HepG2 (cell line): ENCODE results near the gene ETS1. TPM values are rescaled to one million over a fixed set of nuclear protein-coding genes. Genes with fewer than 3 reads are reported as not detected.

ENCODE experiments used
- ATAC-seq: fragments of 200-7000 bp; cut with Tn5 transposase; 3 replicates; pipeline ENCODE4 v1.9.1; 2020; ENCODE audit warnings: mild to moderate bottlenecking, moderate library complexity
- BruUV-seq: library from RNA; stranded (reverse); fragments of 400-500 nt; replicated peaks from 2 replicates; lab custom pipeline; 2021; lab: Mats Ljungman, UMichigan
- CTCF ChIA-PET: fragments of 300-600 bp; formaldehyde crosslinking; extraction: SDS; loops from one replicate; lab custom pipeline; 2021; ENCODE audit warnings: low total read pairs, inconsistent platforms, low intra/inter-chr PET ratio; lab: Yijun Ruan, JAX
- POLR2A ChIA-PET: fragments of 350-600 bp; sonication (Branson Sonifier 250); formaldehyde crosslinking; loops from one replicate; lab custom pipeline; 2020; ENCODE audit warnings: antibody characterized with exemption, inconsistent platforms; lab: Yijun Ruan, JAX
- DNase-seq: peaks from one replicate; pipeline ENCODE4 v3.0.0-alpha.2; 2015; ENCODE audit warnings: low spot score
- FAIRE-seq: peaks from 3 replicates; lab custom pipeline; 2011; peaks lifted over from hg19 to GRCh38; lab: Jason Lieb, UNC
- H2AFZ ChIP-seq: one replicate; pipeline ENCODE4 v1.6.1; 2011; ENCODE audit warnings: low read length, inconsistent platforms
- H3K27ac ChIP-seq: fragments of 300-600 bp; 3 replicates; pipeline ENCODE4 v1.8.0; 2011; ENCODE audit warnings: mixed run types, mild to moderate bottlenecking, mixed read lengths, low read length, inconsistent platforms; ENCODE audit not compliant: insufficient read depth; ENCODE audit errors: extremely low read length
- H3K27me3 ChIP-seq, 2 experiments: fragments of 200-600 bp in 1 of 2; 2 replicates in 1 of 2; 3 replicates in 1 of 2; pipeline versions ENCODE4 v1.6.0 to v1.8.0; 2011; ENCODE audit warnings: low read length in 2 of 2, mild to moderate bottlenecking in 2 of 2, moderate library complexity in 2 of 2, inconsistent platforms in 1 of 2; ENCODE audit not compliant: insufficient read depth in 2 of 2, control insufficient read depth in 1 of 2
- H3K36me3 ChIP-seq, 2 experiments: fragments of 200-600 bp in 1 of 2; replicated peaks in 1 of 2; 2 replicates in 1 of 2; 3 replicates in 1 of 2; pipeline versions ENCODE4 v1.5.1 to v1.8.0; 2011; ENCODE audit warnings: low read length in 2 of 2, inconsistent platforms in 1 of 2; ENCODE audit not compliant: insufficient read depth in 2 of 2, control insufficient read depth in 1 of 2
- H3K4me1 ChIP-seq: 2 replicates; pipeline ENCODE4 v1.5.1; 2012; ENCODE audit warnings: low read length, inconsistent platforms; ENCODE audit not compliant: insufficient read depth
- H3K4me2 ChIP-seq: 2 replicates; pipeline ENCODE4 v1.6.0; 2011; ENCODE audit warnings: low read depth, low read length, inconsistent platforms
- H3K4me3 ChIP-seq, 3 experiments: fragments of 200-600 bp in 1 of 3; sonication (generic), shearing (Covaris generic) in 1 of 3; replicated peaks in 1 of 3; 2 replicates each; pipeline ENCODE4 v1.5.1; 2011 to 2016; ENCODE audit warnings: low read length in 3 of 3, inconsistent platforms in 2 of 3, low read depth in 2 of 3, mild to moderate bottlenecking in 2 of 3, control low read depth in 1 of 3, mixed read lengths in 1 of 3; ENCODE audit not compliant: insufficient read depth in 1 of 3
- H3K79me2 ChIP-seq: one replicate; pipeline ENCODE4 v1.6.1; 2011; ENCODE audit warnings: low read length, inconsistent platforms; ENCODE audit not compliant: insufficient read depth
- H3K9ac ChIP-seq: 2 replicates; pipeline ENCODE4 v1.6.0; 2011; ENCODE audit warnings: mild to moderate bottlenecking, low read depth, low read length, inconsistent platforms; ENCODE audit not compliant: insufficient read depth
- H3K9me3 ChIP-seq: 2 replicates; pipeline ENCODE4 v1.5.1; 2012; ENCODE audit warnings: mild to moderate bottlenecking, low read length
- H4K20me1 ChIP-seq: 2 replicates; pipeline ENCODE4 v1.6.0; 2011; ENCODE audit warnings: inconsistent platforms, mild to moderate bottlenecking, low read length, moderate library complexity; ENCODE audit not compliant: insufficient read depth
- ARID5B ChIP-seq: IDR thresholded peaks from 2 replicates; pipeline ENCODE4 v1.4.0; 2020; ENCODE audit warnings: mild to moderate bottlenecking, missing genetic modification reagents
- CBX1 ChIP-seq: IDR thresholded peaks from one replicate; pipeline ENCODE4 v1.6.1; 2016; ENCODE audit warnings: antibody characterized with exemption, low read depth
- CEBPZ ChIP-seq: IDR thresholded peaks from 2 replicates; pipeline ENCODE4 v1.6.1; 2012; ENCODE audit warnings: low read length, improper control_type of control experiment
- HHEX ChIP-seq: IDR thresholded peaks from 2 replicates; pipeline ENCODE4 v1.6.1; 2016; ENCODE audit warnings: control low read depth
- HNRNPUL1 ChIP-seq: fragments of 200-400 bp; formaldehyde crosslinking; IDR thresholded peaks from 2 replicates; pipeline ENCODE4 v1.6.1; 2017; ENCODE audit warnings: low read depth, mild to moderate bottlenecking, low read length, moderate library complexity
- LRRFIP1 ChIP-seq: sonication (generic); formaldehyde crosslinking; conservative IDR thresholded peaks from 2 replicates; pipeline ENCODE4 v1.4.0; 2020; ENCODE audit warnings: missing genetic modification reagents
- PRMT3 ChIP-seq: sonication (generic); formaldehyde crosslinking; IDR thresholded peaks from 2 replicates; pipeline ENCODE4 v1.8.1; 2022; ENCODE audit warnings: low read depth, mild to moderate bottlenecking, moderate library complexity, missing genetic modification reagents, borderline replicate concordance
- RORA ChIP-seq: sonication (generic); formaldehyde crosslinking; IDR thresholded peaks from 2 replicates; pipeline ENCODE4 v1.5.0; 2020; ENCODE audit warnings: mild to moderate bottlenecking, missing genetic modification reagents, moderate library complexity
- TERF1 ChIP-seq: sonication (generic); formaldehyde crosslinking; IDR thresholded peaks from 2 replicates; pipeline ENCODE4 v1.8.0; 2022; ENCODE audit warnings: mild to moderate bottlenecking, missing genetic modification reagents, moderate library complexity
- ZNF691 ChIP-seq: sonication (generic); formaldehyde crosslinking; IDR thresholded peaks from 2 replicates; pipeline ENCODE4 v1.4.0; 2020; ENCODE audit warnings: missing genetic modification reagents, low read depth, mild to moderate bottlenecking, borderline replicate concordance
- ZNF891 ChIP-seq: sonication (generic); formaldehyde crosslinking; IDR thresholded peaks from 2 replicates; pipeline ENCODE4 v1.5.0; 2020; ENCODE audit warnings: mild to moderate bottlenecking, missing genetic modification reagents
- ZSCAN22 ChIP-seq: sonication (generic); formaldehyde crosslinking; IDR thresholded peaks from 2 replicates; pipeline ENCODE4 v1.4.0; 2020; ENCODE audit warnings: mild to moderate bottlenecking, missing genetic modification reagents
- WGBS: methylation state at CpG from one replicate; pipeline ENCODE4 v1.1.6; 2017; ENCODE audit warnings: low lambda C conversion rate; 5-methylcytosine and 5-hydroxymethylcytosine counted together
- in situ Hi-C: cut with HindIII; loops from 2 replicates; pipeline ENCODE4 v1.10.0; 2017; ENCODE audit warnings: low pct_unique_long_range_greater_than_20kb; ENCODE audit not compliant: extremely low pct_ligation_motif_present
- intact Hi-C: fragments of 100-400 bp; cut with micrococcal nuclease; formaldehyde crosslinking; loops from one replicate; pipeline ENCODE4 v1.10.0; 2022; ENCODE audit not compliant: unreplicated experiment
- polyA plus RNA-seq, 8 experiments: library from polyadenylated mRNA; depleted of rRNA in 3 of 8; stranded (reverse) in 7 of 8; unstranded in 1 of 8; fragments of >200 nt; fragmentation: Illumina TruSeq in 4 of 8; extraction: Trizol in 4 of 8; gene quantifications; 2 replicates each; pipeline versions ENCODE4 v1.2.1 to v1.2.3, GENCODE V29; 2011 to 2016; ENCODE audit warnings: low read depth in 4 of 8, missing spikeins in 1 of 8, mixed read lengths in 1 of 8; ENCODE audit not compliant: insufficient read depth in 1 of 8
- total RNA-seq, 5 experiments: library from RNA; depleted of rRNA; stranded (reverse); fragments of >200 nt; fragmentation: Illumina TruSeq; extraction: Trizol; gene quantifications; 2 replicates each; pipeline ENCODE4 v1.2.3, GENCODE V29; 2016; ENCODE audit warnings: low read depth in 1 of 5

Gene ETS1
- total and polyA plus RNA-seq, 2 of the 13 experiments (the other 11 are each of a cell fraction or from before 2014, with no cell fraction given) = 0.18 to 0.34 TPM

GRCh38 chr11:128458321-128458720, 129.0 kb downstream of the ETS1 start:
- intact Hi-C loops (no loop called here), in situ Hi-C loops (no loop called here)
- FAIRE-seq (no peak), ATAC-seq (no peak), DNase-seq (no peak)
- ChIA-PET POLR2A (no interaction called here), CTCF (no interaction called here)
- Histone ChIP-seq H2AFZ (no peak overlapping the region), H3K9ac (no peak overlapping the region), H3K79me2 (no peaks in the 10 kb centered on the region), H3K36me3 (no peaks in the 10 kb centered on the region), H3K4me3 (no peak overlapping the region), H3K27me3 (no peaks in the 10 kb centered on the region), H4K20me1 (no peaks in the 10 kb centered on the region), H3K9me3 (no peaks in the 10 kb centered on the region), H3K27ac (no peak overlapping the region), H3K4me1 (no peaks in the 10 kb centered on the region; the same call in 1 of the 2 replicates), H3K4me2 (no peak overlapping the region)
- 35% methylated on average over 5 of the region's 5 CpGs for WGBS
- BruUV-seq = no TSS peak
- TF ChIP-seq PRMT3 (CRISPR knock-in tag) (no peak), LRRFIP1 (no peak), TERF1 (no peak), ZSCAN22 (CRISPR knock-in tag) (no peak), ZNF691 (CRISPR knock-in tag) (no peak), CEBPZ (no peak), ARID5B (no peak), RORA (CRISPR knock-in tag) (no peak), CBX1 (no peak), HNRNPUL1 (no peak), ZNF891 (CRISPR knock-in tag) (no peak), HHEX (CRISPR knock-in tag) (no peak)
